ENCODE data around the gene FRMD5. TPM values are rescaled to one million over a fixed set of nuclear protein-coding genes. Genes with fewer than 3 reads are reported as not detected.
"Not testable (repeated sequence)": the region's sequence is repeated elsewhere in the genome, so short reads cannot be mapped to it uniquely, and the experiment has no call there.

Gene FRMD5
- total RNA-seq, 1 experiment from 2014 or later: 6.5 TPM

- H3K27me3 ChIP-seq (ENCODE audit: insufficient read depth, low read depth): no peaks in the 10 kb centered on the region
- intact Hi-C loops (cut with micrococcal nuclease; ENCODE audit: unreplicated experiment): no loop called here
- H3F3A ChIP-seq (ENCODE audit: insufficient read depth, low read depth): no peaks in the 10 kb centered on the region
- no peaks in the 10 kb centered on the region for H3K9me2 ChIP-seq (ENCODE audit: insufficient read depth)
- no peak for DNase-seq
- H3K4me2 ChIP-seq: no peak overlapping the region
- no peaks in the 10 kb centered on the region for H3K4me1 ChIP-seq (replicated peaks; ENCODE audit: insufficient read depth)
- H3K79me2 ChIP-seq (ENCODE audit: low read depth): no peaks in the 10 kb centered on the region
- no peak overlapping the region for H3K27ac ChIP-seq
- TF ChIP-seq CTCF (conservative IDR thresholded peaks at IDR 0.05) (no peak), EZH2 (IDR thresholded peaks at IDR 0.05; ENCODE audit: low read depth) (no peak)
- no TSS peak for BruUV-seq (replicated peaks)
- no peaks in the 10 kb centered on the region for H3K9me3 ChIP-seq (ENCODE audit: insufficient read depth, low read depth)
- ChIA-PET POLR2A (ENCODE audit: unreplicated experiment) (no interaction called here), CTCF (no interaction called here)
- no peak overlapping the region for H3K4me3 ChIP-seq
- H4K20me1 ChIP-seq (ENCODE audit: insufficient read depth): no peaks in the 10 kb centered on the region
- no peaks in the 10 kb centered on the region for H3K36me3 ChIP-seq (ENCODE audit: low read depth)
- H2AFZ ChIP-seq: no peak overlapping the region
These were observed 343.8 kb downstream of the FRMD5 start for GRCh38 chr15:43851251-43851650.

GRCh38 chr15:43845421-43845820 lies 349.6 kb downstream of the FRMD5 start:
- no peaks in the 10 kb centered on the region for H3K9me2 ChIP-seq (ENCODE audit: insufficient read depth)
- no peaks in the 10 kb centered on the region for H3K27me3 ChIP-seq (ENCODE audit: insufficient read depth, low read depth)
- H3K27ac ChIP-seq: no peak overlapping the region
- no peak overlapping the region for H3K4me2 ChIP-seq
- no peaks in the 10 kb centered on the region for H3F3A ChIP-seq (ENCODE audit: insufficient read depth, low read depth)
- TF ChIP-seq EZH2 (IDR thresholded peaks at IDR 0.05; ENCODE audit: low read depth) (no peak), CTCF (conservative IDR thresholded peaks at IDR 0.05) (no peak)
- H3K4me3 ChIP-seq: no peak overlapping the region
- intact Hi-C loops (cut with micrococcal nuclease; ENCODE audit: unreplicated experiment): no loop called here
- H3K9me3 ChIP-seq (ENCODE audit: insufficient read depth, low read depth): no peaks in the 10 kb centered on the region
- DNase-seq: no peak
- H3K79me2 ChIP-seq (ENCODE audit: low read depth): no peaks in the 10 kb centered on the region
- ChIA-PET CTCF (no interaction called here), POLR2A (ENCODE audit: unreplicated experiment) (no interaction called here)
- H3K36me3 ChIP-seq (ENCODE audit: low read depth): no peaks in the 10 kb centered on the region
- H2AFZ ChIP-seq: no peak overlapping the region
- no peaks in the 10 kb centered on the region for H4K20me1 ChIP-seq (ENCODE audit: insufficient read depth)
- BruUV-seq (replicated peaks): no TSS peak
- H3K4me1 ChIP-seq (replicated peaks; ENCODE audit: insufficient read depth): no peaks in the 10 kb centered on the region

- H3K79me2 ChIP-seq (ENCODE audit: low read depth); POLR2A ChIA-PET (ENCODE audit: unreplicated experiment); H3K9me2 ChIP-seq (ENCODE audit: insufficient read depth): not testable (repeated sequence)
These were observed 362.6 kb downstream of the FRMD5 start for GRCh38 chr15:43832485-43832884.

GRCh38 chr15:43831519-43832052 lies 363.5 kb downstream of the FRMD5 start:
- H3K9me3 ChIP-seq (ENCODE audit: insufficient read depth, low read depth); H3K27ac ChIP-seq; DNase-seq; H3K4me2 ChIP-seq; intact Hi-C loops (cut with micrococcal nuclease; ENCODE audit: unreplicated experiment); H3K79me2 ChIP-seq (ENCODE audit: low read depth); H4K20me1 ChIP-seq (ENCODE audit: insufficient read depth); H3K27me3 ChIP-seq (ENCODE audit: insufficient read depth, low read depth); H3K9me2 ChIP-seq (ENCODE audit: insufficient read depth); H3K36me3 ChIP-seq (ENCODE audit: low read depth); BruUV-seq (replicated peaks); H2AFZ ChIP-seq; H3K4me3 ChIP-seq: not testable (repeated sequence)
- Histone ChIP-seq H3K4me1 (replicated peaks; ENCODE audit: insufficient read depth) (peaks cover 11% of the 10 kb centered on the region), H3F3A (ENCODE audit: insufficient read depth, low read depth) (peaks cover 13% of the 10 kb centered on the region; the same call in 1 of the 2 replicates)
- ChIA-PET CTCF (interaction anchor here (0.6 to 0.7 kb wide), 2 partner anchors 22 to 678 kb away, joined by 3 to 7 read pairs; no protein-coding TSS in a partner anchor), POLR2A (ENCODE audit: unreplicated experiment) (interaction anchor here (0.6 kb wide), 1 partner anchor 82 kb away, joined by 3 read pairs; no protein-coding TSS in a partner anchor)

More at GRCh38 chr15:43832485-43832884, 362.6 kb downstream of the FRMD5 start:
- CTCF ChIA-PET: interaction anchor here (0.7 kb wide), 1 partner anchor 677 kb away, joined by 7 read pairs; no protein-coding TSS in a partner anchor
- intact Hi-C loops (cut with micrococcal nuclease; ENCODE audit: unreplicated experiment); DNase-seq; H2AFZ ChIP-seq; H3F3A ChIP-seq (ENCODE audit: insufficient read depth, low read depth); H3K4me3 ChIP-seq; H3K4me2 ChIP-seq; BruUV-seq (replicated peaks); H3K27me3 ChIP-seq (ENCODE audit: insufficient read depth, low read depth); H3K27ac ChIP-seq; H3K9me3 ChIP-seq (ENCODE audit: insufficient read depth, low read depth); H4K20me1 ChIP-seq (ENCODE audit: insufficient read depth); H3K36me3 ChIP-seq (ENCODE audit: low read depth); H3K4me1 ChIP-seq (replicated peaks; ENCODE audit: insufficient read depth): not testable (repeated sequence)

- Histone ChIP-seq H3K4me1 (replicated peaks; ENCODE audit: insufficient read depth) (peaks cover 19% of the 10 kb centered on the region), H3F3A (ENCODE audit: insufficient read depth, low read depth) (peaks cover 13% of the 10 kb centered on the region; the same call in 1 of the 2 replicates)
- H4K20me1 ChIP-seq (ENCODE audit: insufficient read depth); H3K4me3 ChIP-seq; BruUV-seq (replicated peaks); POLR2A ChIA-PET (ENCODE audit: unreplicated experiment); H3K27ac ChIP-seq; H3K27me3 ChIP-seq (ENCODE audit: insufficient read depth, low read depth); H3K4me2 ChIP-seq; H3K9me3 ChIP-seq (ENCODE audit: insufficient read depth, low read depth); DNase-seq; H3K9me2 ChIP-seq (ENCODE audit: insufficient read depth); H3K79me2 ChIP-seq (ENCODE audit: low read depth); H3K36me3 ChIP-seq (ENCODE audit: low read depth); intact Hi-C loops (cut with micrococcal nuclease; ENCODE audit: unreplicated experiment); H2AFZ ChIP-seq; CTCF ChIA-PET: not testable (repeated sequence)
These were observed 364.3 kb downstream of the FRMD5 start for GRCh38 chr15:43830691-43831275.
